Epithelial cell of prostate (primary cell): ENCODE measurements around the gene CIDEB.

Source experiments
- DNase-seq: peaks from one replicate; pipeline ENCODE4 v3.0.0-alpha.2; 2011; ENCODE audit warnings: low read depth, low spot score
- H3K27ac ChIP-seq: fragments of 450-650 bp; 2 replicates; pipeline ENCODE4 v1.5.1; 2017; ENCODE audit warnings: mild to moderate bottlenecking

The CIDEB gene

DNA sequence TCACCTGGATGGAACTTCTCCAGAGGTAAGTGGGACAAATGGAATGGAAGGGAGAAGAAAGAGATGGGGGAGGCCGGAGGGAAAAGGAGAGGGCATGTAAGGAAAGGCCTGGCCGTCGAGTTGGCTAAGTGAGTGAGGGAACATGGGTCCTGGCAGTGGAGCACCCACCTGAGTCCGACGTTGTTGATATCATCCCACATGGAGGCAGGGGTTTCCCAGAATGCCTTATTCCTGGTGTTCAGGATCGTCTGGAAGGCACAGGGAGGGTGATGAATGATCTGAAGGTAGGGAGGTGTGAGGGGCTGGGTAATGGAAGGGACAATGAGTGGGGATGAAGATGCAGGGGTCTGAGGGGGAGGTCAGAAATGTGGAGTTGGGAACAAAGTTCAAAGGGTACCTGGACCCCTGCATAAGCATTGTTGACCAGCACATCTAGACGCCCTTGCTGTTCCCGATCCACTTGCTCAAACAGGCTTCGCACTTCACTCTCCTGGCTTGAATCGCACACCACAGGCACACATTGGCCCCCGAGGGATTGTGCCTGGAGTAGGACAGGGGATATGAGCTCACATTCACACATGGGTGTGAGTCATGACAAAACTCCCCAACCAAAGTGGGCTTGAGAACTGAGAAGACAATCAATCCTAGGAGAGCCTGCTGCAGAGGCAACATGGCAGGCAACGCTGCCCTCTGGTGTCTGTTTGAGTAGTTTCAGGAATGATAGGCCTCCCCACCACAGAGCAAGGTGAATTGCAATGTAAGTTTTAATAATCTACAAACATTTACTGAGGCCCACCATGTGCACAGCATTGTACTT lies 11.2 kb downstream of the CIDEB start:
- H3K27ac ChIP-seq, result peak overlapping the region; percentile 98

GRCh38 chr14:24293525-24293924 lies 14.3 kb downstream of the CIDEB start:
- no peak overlapping the region for H3K27ac ChIP-seq
- DNase-seq, result no peak

More for the DNA sequence above, 11.2 kb downstream of the CIDEB start:
- peak; percentile 81 for DNase-seq

DNA sequence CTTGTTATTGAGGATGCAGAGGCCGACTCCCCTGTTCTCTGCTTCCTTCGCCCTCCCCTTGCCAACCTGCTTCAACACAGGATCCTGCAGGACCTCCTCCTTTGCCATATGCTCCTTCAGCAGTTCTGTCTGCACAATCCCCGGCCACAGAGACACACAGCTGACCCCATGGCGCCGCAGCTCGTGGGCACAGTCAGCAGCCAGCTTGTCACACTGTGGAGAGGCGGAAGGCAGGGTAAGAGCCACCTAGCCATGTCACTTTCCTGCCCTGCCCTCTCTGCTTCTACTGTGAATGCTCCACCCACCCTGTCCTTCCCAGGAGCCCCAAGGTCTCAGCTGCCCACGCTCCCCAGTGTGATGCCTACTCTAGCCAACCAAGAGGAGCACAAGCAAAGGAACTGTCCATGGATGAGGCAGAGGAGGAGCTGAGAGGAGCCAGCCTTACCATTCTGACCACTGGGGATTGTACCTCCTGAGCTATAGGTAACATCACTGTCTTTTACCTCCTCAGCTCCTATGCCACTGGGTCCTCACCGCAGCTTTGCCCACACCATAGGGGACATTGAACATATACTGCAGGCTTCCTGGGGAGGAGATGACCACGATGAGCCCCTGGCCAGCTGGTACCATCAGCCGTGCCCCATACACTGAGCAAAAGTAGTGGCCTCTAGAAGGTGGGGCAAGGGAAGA lies 15.5 kb downstream of the CIDEB start:
- no peak overlapping the region for H3K27ac ChIP-seq
- no peak for DNase-seq

DNA sequence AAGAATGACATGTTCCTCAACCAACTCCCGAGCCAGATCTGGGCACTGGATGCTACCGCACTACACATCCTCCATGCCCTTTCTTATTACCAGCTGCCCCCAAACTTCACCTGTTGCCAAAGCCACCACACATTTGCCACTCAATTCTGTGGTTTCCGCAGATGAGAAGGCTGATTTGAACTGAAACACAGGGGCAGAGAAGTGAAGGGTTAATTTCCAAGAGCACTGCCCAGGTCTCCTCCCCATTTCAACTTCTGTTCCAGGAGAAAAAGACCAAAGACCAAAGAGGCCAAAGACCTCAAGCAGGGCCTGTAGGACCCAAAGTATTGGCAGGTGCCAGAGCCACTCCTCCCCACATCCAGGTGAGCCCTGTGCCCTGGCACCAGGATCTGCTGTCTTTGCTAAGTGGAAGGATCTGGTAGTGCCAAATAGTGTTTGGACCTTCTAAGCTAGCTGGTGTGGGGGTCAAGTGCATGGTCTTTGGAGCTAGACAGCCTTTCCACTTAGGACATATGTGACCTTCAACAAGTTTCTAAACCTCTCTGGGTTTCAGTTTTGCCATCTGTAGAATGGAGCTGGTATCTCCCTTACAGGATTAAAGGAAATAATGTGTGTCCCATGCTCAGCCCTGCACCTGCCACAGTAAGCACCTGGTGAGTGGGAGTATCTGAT lies 16.2 kb downstream of the CIDEB start:
- no peak overlapping the region for H3K27ac ChIP-seq
- DNase-seq, result no peak

DNA sequence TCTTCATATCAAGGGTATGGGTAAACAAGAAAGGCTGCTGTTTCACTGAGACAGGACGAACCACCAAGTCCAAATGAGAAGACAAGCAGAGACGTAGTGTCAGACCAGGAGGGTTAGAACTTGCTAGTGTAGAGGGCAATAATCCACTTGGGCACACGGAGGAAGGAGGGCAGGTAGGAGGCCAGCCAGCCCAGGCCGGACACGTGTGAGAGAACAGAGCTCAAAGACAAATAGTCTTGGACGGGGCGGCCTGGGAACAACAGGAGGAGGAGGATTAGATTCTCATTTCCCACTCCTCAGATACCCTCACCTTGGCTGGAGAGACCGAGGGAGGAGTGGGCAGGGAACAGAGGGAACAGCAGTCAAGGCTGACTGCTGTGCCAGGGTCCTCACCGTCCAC lies 17.0 kb downstream of the CIDEB start:
- no peak overlapping the region for H3K27ac ChIP-seq
- no peak for DNase-seq

GRCh38 chr14:24289649-24290280 lies 18.0 kb downstream of the CIDEB start:
- no peak overlapping the region for H3K27ac ChIP-seq
- DNase-seq, result no peak

DNA sequence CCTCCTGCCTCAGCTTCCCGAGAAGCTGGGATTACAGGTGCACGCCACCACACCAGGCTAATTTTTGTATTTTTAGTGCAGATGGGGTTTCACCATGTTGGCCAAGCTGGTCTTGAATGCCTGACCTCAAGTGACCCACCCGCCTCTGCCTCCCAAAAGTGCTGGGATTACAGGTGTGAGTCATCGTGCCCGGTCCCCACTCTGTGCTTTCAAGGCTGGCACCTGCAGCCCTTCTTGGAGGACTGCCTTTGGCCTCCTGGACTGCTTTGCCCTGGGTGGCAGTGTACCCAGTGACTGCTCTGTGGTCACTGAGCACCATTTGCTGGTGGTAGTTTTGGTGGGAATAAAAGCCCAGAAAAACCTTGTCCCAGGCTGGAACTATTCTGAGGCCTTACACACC lies 20.8 kb downstream of the CIDEB start:
- DNase-seq, result no peak

DNA sequence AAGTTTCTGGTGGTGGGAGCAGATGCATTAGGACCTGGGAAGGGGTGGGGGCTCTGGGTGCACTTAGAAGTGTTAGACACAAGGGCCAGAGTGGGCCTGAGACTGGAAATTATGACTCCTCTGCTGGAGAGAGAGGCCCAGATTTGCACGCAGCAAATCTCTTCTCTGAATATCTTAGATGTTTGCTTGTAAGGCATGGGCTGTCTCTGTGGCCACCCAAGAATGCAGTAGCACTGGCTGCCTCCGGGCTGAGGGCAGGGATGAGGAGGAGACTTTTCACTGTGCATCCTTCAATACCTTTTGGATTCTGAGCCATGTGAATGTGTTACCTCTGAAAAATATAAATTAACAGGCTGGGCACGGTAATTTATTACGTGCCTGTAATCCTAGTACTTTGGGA lies 22.4 kb downstream of the CIDEB start:
- peak overlapping the region; percentile 67 for H3K27ac ChIP-seq

More for the DNA sequence above, 20.8 kb downstream of the CIDEB start:
- H3K27ac ChIP-seq, result peak overlapping the region; percentile 4

DNA sequence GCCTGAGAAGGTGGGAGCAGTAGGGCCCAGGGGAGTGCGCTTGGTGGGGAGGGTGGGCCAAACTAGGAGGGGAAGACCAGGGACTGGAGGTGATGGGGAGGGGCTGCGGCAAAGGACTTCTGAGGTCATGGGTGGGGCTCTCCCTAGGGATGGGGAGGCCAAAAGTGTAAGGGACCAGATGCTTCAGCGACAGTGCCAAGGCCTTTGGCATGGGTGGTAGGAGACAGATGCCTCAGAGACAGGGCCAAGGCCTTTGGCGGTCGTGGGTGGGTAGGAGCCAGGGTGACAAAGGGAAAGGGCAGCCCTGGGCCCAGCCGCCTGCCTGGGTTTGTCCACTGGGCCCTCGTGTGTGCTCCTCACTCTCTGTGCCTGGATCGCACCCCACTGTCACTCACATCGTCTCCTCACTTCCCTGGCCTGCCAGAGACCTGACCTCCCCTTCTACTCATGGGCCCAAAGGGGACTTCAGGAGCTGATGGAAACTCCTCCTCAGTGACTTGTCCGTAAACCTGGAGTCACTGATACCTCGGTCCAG lies 23.2 kb downstream of the CIDEB start:
- H3K27ac ChIP-seq, result peak overlapping the region; percentile 67
- no peak for DNase-seq

More for the DNA sequence above, 22.4 kb downstream of the CIDEB start:
- DNase-seq, result no peak

DNA sequence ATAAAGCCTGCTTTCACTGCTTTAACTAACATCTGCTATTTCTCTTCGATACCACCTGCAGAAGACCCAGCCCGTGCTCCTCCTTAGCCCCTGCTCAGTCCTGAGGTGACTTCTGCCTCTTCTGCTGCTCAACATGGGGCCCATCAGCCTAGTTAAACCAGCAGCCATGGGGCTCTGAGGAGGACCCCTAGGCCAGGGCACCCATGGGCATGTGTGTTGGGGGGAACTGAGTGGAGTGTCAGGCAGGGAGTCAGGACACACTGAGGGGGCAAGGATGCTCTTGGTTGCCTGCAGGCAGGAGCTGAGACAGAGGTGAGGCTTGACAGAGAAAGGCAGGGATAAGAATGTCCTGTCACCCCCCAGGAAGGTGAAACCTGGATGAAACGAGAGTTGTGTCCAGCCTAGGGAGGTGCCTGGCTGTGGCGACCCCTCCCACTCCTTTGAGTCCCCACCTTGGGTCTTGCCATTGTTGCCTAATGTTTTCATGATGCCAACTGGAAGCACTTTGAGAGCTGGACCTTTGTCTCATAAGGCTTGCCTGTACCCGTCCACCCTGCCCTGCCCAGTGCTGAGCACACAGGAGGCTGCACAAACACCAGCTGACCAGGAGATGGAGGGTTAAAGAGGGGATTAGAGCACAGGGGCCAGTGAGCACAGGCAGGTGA lies 23.8 kb downstream of the CIDEB start:
- no peak for DNase-seq
- peak overlapping the region; percentile 67 for H3K27ac ChIP-seq

DNA sequence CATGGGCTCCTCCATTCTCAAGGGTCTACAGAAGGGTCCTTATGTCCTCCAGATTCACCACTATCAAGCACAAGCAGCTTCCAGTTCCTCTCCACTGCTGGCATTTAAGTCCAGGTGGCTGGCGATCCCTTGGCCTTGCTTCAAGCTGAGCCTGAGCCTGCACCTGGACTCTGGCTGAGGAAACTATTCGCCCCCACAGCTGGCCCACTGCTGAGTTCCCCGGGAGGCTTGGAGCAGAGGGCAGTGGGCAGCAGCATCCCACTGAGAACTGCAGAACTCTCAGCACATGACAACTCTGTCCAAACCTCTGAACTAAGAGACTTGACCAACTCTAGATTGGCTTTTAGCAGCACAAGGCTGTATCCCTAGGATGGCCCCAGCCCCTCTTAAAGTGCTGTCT lies 25.0 kb downstream of the CIDEB start:
- no peak overlapping the region for H3K27ac ChIP-seq
- no peak for DNase-seq

DNA sequence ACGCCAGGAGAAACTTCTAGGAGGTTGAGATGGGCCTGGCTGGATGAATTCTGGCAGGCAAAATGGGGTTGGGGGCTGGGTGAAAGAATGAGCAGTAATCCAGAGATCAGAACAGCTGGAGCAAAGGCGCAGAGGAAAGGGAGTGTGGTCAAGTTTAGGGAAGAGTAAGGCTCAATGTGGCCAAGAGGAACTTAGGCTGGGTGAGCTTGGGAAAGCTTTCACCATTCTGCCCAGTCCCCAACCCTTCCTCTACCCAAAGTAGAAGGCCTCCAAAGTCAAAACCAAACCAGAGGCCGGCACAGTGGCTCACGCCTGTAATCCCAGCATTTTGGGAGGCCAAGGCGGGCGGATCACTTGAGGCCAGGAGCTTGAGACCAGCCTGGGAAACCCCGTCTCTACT lies 26.1 kb downstream of the CIDEB start:
- no peak for DNase-seq
- H3K27ac ChIP-seq, result peak overlapping the region; percentile 84

GRCh38 chr14:24280797-24281460 lies 26.8 kb downstream of the CIDEB start:
- DNase-seq, result no peak
- peak overlapping the region; percentile 84 for H3K27ac ChIP-seq

- peak; percentile 39 for DNase-seq
- peak overlapping the region; percentile 84 for H3K27ac ChIP-seq
These were observed 28.2 kb downstream of the CIDEB start for GRCh38 chr14:24279301-24280186.

- DNase-seq, result no peak
These were observed 29.4 kb downstream of the CIDEB start for GRCh38 chr14:24278424-24278823.

GRCh38 chr14:24277606-24278321 lies 30.0 kb downstream of the CIDEB start:
- H3K27ac ChIP-seq, result no peak overlapping the region
- no peak for DNase-seq

More at GRCh38 chr14:24278424-24278823, 29.4 kb downstream of the CIDEB start:
- H3K27ac ChIP-seq, result peak overlapping the region; percentile 84

- DNase-seq, result no peak
- no peak overlapping the region for H3K27ac ChIP-seq
These were observed 30.7 kb downstream of the CIDEB start for GRCh38 chr14:24277071-24277470.
